Measurements from ENCODE around the gene FGR. TPM values are rescaled to one million over a fixed set of nuclear protein-coding genes. Genes with fewer than 3 reads are reported as not detected.

Gene FGR
- total and polyA plus RNA-seq, 8 donors, result 3.1 to 126 (median 4.7) TPM

- intact Hi-C loops (cut with DNase I), result no loop called here
- H3K9me3 ChIP-seq, result no peaks in the 10 kb centered on the region
- no peak for ATAC-seq
- peaks cover 0 to 17% of the 10 kb centered on the region in 2 donors for H3K27me3 ChIP-seq
- no peaks in the 10 kb centered on the region for H3K36me3 ChIP-seq
- no peak overlapping the region for H3K4me3 ChIP-seq
- peak overlapping the region; percentile 80 to 86 for H3K27ac ChIP-seq
- DNase-seq, result no peak
- H3K4me1 ChIP-seq, result peaks cover 63 to 87% of the 10 kb centered on the region in 2 donors
- TF ChIP-seq CTCF (IDR thresholded peaks at IDR 0.05), result no peak
Observed at GRCh38 chr1:27574001-27574781, 60.8 kb downstream of the FGR start.

- ATAC-seq (no peak), DNase-seq (no peak)
- H3K27me3 ChIP-seq, result peaks cover 0 to 17% of the 10 kb centered on the region in 2 donors
- peak overlapping the region; percentile 23 to 42 for H3K27ac ChIP-seq
- no peak for TF ChIP-seq CTCF (IDR thresholded peaks at IDR 0.05)
- H3K36me3 ChIP-seq, result no peaks in the 10 kb centered on the region
- intact Hi-C loops (cut with DNase I), result no loop called here
- no peak overlapping the region for H3K4me3 ChIP-seq
- H3K4me1 ChIP-seq, result peaks cover 64 to 90% of the 10 kb centered on the region in 2 donors
- H3K9me3 ChIP-seq, result no peaks in the 10 kb centered on the region
Observed at GRCh38 chr1:27572679-27573426, 62.1 kb downstream of the FGR start.

- Histone ChIP-seq H3K4me1 (peaks cover 66 to 90% of the 10 kb centered on the region in 2 donors), H3K27me3 (peaks cover 0 to 17% of the 10 kb centered on the region in 2 donors), H3K27ac (peak overlapping the region in 1 of 2 donors; percentile 42), H3K36me3 (no peaks in the 10 kb centered on the region), H3K4me3 (no peak overlapping the region), H3K9me3 (no peaks in the 10 kb centered on the region)
- DNase-seq (no peak), ATAC-seq (no peak)
- intact Hi-C loops (cut with DNase I), result no loop called here
- TF ChIP-seq CTCF (IDR thresholded peaks at IDR 0.05), result no peak
Observed at GRCh38 chr1:27572019-27572678, 62.8 kb downstream of the FGR start.

GRCh38 chr1:27571439-27572018 lies 63.5 kb downstream of the FGR start:
- H3K27me3 ChIP-seq, result peaks cover 0 to 17% of the 10 kb centered on the region in 2 donors
- intact Hi-C loops (cut with DNase I), result no loop called here
- H3K36me3 ChIP-seq, result no peaks in the 10 kb centered on the region
- H3K4me3 ChIP-seq, result no peak overlapping the region
- peaks cover 66 to 90% of the 10 kb centered on the region in 2 donors for H3K4me1 ChIP-seq
- H3K9me3 ChIP-seq, result no peaks in the 10 kb centered on the region
- ATAC-seq (no peak), DNase-seq (peak in 1 of 4 donors; percentile 80)
- TF ChIP-seq CTCF (IDR thresholded peaks at IDR 0.05), result no peak
- H3K27ac ChIP-seq, result peak overlapping the region in 1 of 2 donors; percentile 42
